HepG2 (cell line): Measurements from ENCODE around the gene NOXO1. TPM values are rescaled to one million over a fixed set of nuclear protein-coding genes. Genes with fewer than 3 reads are reported as not detected.

Experiments
- DMAP1 ChIP-seq: IDR thresholded peaks from 2 replicates; pipeline ENCODE4 v1.6.1; 2016
- ELF3 ChIP-seq: IDR thresholded peaks from 2 replicates; pipeline ENCODE4 v1.6.1; 2016; ENCODE audit warnings: missing genetic modification reagents, missing compliant biosample characterization
- GPN1 ChIP-seq: sonication (generic); formaldehyde crosslinking; IDR thresholded peaks from 2 replicates; pipeline ENCODE4 v1.5.1; 2020; ENCODE audit warnings: missing genetic modification reagents, borderline replicate concordance
- PPARG ChIP-seq: conservative IDR thresholded peaks from 2 replicates; pipeline ENCODE4 v1.6.1; 2016; ENCODE audit warnings: missing biosample characterization, missing genetic modification reagents
- SMC3 ChIP-seq: IDR thresholded peaks from 2 replicates; pipeline ENCODE4 v1.6.1; 2011; ENCODE audit warnings: low read length, improper control_type of control experiment
- TAF1 ChIP-seq: sonication (generic); formaldehyde crosslinking; IDR thresholded peaks from 2 replicates; pipeline ENCODE4 v1.4.0; 2020; ENCODE audit warnings: missing genetic modification reagents
- TBX2 ChIP-seq: sonication (generic); formaldehyde crosslinking; IDR thresholded peaks from 2 replicates; pipeline ENCODE4 v1.5.0; 2020; ENCODE audit warnings: missing genetic modification reagents, mild to moderate bottlenecking, borderline replicate concordance
- ZNF572 ChIP-seq: sonication (generic); formaldehyde crosslinking; IDR thresholded peaks from 2 replicates; pipeline ENCODE4 v1.5.1; 2020; ENCODE audit warnings: mild to moderate bottlenecking, missing genetic modification reagents
- ZNF841 ChIP-seq: sonication (generic); formaldehyde crosslinking; IDR thresholded peaks from 2 replicates; pipeline ENCODE4 v1.8.1; 2023; ENCODE audit warnings: missing genetic modification reagents, borderline replicate concordance
- ZSCAN29 ChIP-seq: sonication (generic); formaldehyde crosslinking; conservative IDR thresholded peaks from 2 replicates; pipeline ENCODE4 v1.4.0; 2020; ENCODE audit warnings: mild to moderate bottlenecking, missing genetic modification reagents
- polyA plus RNA-seq, 8 experiments: library from polyadenylated mRNA; depleted of rRNA in 3 of 8; stranded (reverse) in 7 of 8; unstranded in 1 of 8; fragments of >200 nt; fragmentation: Illumina TruSeq in 4 of 8; extraction: Trizol in 4 of 8; gene quantifications; 2 replicates each; pipeline versions ENCODE4 v1.2.1 to v1.2.3, GENCODE V29; 2011 to 2016; ENCODE audit warnings: low read depth in 4 of 8, missing spikeins in 1 of 8, mixed read lengths in 1 of 8; ENCODE audit not compliant: insufficient read depth in 1 of 8
- total RNA-seq, 5 experiments: library from RNA; depleted of rRNA; stranded (reverse); fragments of >200 nt; fragmentation: Illumina TruSeq; extraction: Trizol; gene quantifications; 2 replicates each; pipeline ENCODE4 v1.2.3, GENCODE V29; 2016; ENCODE audit warnings: low read depth in 1 of 5
- TF ChIP-seq, protein P1 (sequence below): sonication (generic); formaldehyde crosslinking; IDR thresholded peaks from 2 replicates; pipeline ENCODE4 v1.5.1; 2020; ENCODE audit warnings: mild to moderate bottlenecking, missing genetic modification reagents, borderline replicate concordance
- TF ChIP-seq, protein P2 (sequence below): IDR thresholded peaks from 2 replicates; pipeline ENCODE4 v1.6.1; 2016; ENCODE audit warnings: missing genetic modification reagents, missing compliant biosample characterization
- TF ChIP-seq, protein P3 (sequence below): sonication (generic); formaldehyde crosslinking; IDR thresholded peaks from 2 replicates; pipeline ENCODE4 v1.4.0; 2020; ENCODE audit warnings: missing genetic modification reagents
- TF ChIP-seq, protein P4 (sequence below), 2 experiments: sonication (generic) in 1 of 2; formaldehyde crosslinking in 1 of 2; IDR thresholded peaks; 2 replicates each; pipeline versions ENCODE4 v1.5.1 to v1.6.1; 2011 to 2020; ENCODE audit warnings: borderline replicate concordance in 1 of 2, low read depth in 1 of 2, low read length in 1 of 2, mild to moderate bottlenecking in 1 of 2, missing genetic modification reagents in 1 of 2, moderate library complexity in 1 of 2
- TF ChIP-seq, protein P5 (sequence below): sonication (generic); formaldehyde crosslinking; IDR thresholded peaks from 2 replicates; pipeline ENCODE4 v1.8.0; 2022; ENCODE audit warnings: mild to moderate bottlenecking, missing genetic modification reagents

Gene NOXO1
- total and polyA plus RNA-seq, 2 of the 13 experiments (the other 11 are each of a cell fraction or from before 2014, with no cell fraction given): 0.69 to 1.4 TPM

DNA sequence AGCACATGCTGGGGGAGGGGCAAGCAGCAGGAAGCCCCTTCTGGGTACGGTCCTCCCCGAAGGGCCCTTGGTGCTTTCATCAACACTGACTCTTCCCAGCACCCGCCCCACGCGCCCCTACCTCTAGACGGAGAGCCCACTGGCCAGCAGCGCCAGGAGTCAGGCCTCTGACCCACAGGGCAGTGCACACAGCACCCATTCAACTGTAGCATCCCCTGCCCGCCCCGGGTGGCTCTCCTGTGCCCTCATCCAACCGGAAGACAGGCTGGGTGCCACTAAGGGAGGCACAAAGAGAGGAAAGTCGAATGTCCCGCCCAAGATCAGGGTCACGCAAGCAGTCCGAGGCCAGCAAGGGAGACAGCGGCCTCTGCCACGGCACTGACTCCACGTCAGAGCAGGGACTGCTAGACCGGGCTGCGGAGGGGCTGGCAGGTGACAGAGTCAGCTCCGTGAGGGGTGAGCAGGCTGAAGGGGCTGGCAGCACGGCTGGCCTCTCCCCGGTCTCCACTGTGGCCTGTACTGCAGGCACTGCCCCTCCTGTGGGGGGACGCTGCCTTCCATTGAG lies 48.1 kb downstream of the NOXO1 start (continued):
- TF ChIP-seq, protein P1, sequence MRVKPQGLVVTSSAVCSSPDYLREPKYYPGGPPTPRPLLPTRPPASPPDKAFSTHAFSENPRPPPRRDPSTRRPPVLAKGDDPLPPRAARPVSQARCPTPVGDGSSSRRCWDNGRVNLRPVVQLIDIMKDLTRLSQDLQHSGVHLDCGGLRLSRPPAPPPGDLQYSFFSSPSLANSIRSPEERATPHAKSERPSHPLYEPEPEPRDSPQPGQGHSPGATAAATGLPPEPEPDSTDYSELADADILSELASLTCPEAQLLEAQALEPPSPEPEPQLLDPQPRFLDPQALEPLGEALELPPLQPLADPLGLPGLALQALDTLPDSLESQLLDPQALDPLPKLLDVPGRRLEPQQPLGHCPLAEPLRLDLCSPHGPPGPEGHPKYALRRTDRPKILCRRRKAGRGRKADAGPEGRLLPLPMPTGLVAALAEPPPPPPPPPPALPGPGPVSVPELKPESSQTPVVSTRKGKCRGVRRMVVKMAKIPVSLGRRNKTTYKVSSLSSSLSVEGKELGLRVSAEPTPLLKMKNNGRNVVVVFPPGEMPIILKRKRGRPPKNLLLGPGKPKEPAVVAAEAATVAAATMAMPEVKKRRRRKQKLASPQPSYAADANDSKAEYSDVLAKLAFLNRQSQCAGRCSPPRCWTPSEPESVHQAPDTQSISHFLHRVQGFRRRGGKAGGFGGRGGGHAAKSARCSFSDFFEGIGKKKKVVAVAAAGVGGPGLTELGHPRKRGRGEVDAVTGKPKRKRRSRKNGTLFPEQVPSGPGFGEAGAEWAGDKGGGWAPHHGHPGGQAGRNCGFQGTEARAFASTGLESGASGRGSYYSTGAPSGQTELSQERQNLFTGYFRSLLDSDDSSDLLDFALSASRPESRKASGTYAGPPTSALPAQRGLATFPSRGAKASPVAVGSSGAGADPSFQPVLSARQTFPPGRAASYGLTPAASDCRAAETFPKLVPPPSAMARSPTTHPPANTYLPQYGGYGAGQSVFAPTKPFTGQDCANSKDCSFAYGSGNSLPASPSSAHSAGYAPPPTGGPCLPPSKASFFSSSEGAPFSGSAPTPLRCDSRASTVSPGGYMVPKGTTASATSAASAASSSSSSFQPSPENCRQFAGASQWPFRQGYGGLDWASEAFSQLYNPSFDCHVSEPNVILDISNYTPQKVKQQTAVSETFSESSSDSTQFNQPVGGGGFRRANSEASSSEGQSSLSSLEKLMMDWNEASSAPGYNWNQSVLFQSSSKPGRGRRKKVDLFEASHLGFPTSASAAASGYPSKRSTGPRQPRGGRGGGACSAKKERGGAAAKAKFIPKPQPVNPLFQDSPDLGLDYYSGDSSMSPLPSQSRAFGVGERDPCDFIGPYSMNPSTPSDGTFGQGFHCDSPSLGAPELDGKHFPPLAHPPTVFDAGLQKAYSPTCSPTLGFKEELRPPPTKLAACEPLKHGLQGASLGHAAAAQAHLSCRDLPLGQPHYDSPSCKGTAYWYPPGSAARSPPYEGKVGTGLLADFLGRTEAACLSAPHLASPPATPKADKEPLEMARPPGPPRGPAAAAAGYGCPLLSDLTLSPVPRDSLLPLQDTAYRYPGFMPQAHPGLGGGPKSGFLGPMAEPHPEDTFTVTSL (CRISPR knock-in tag): no peak
- TF ChIP-seq, protein P2, sequence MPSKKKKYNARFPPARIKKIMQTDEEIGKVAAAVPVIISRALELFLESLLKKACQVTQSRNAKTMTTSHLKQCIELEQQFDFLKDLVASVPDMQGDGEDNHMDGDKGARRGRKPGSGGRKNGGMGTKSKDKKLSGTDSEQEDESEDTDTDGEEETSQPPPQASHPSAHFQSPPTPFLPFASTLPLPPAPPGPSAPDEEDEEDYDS (CRISPR knock-in tag): no peak
- no peak for TF ChIP-seq TAF1 (CRISPR knock-in tag)
- TF ChIP-seq, protein P3, sequence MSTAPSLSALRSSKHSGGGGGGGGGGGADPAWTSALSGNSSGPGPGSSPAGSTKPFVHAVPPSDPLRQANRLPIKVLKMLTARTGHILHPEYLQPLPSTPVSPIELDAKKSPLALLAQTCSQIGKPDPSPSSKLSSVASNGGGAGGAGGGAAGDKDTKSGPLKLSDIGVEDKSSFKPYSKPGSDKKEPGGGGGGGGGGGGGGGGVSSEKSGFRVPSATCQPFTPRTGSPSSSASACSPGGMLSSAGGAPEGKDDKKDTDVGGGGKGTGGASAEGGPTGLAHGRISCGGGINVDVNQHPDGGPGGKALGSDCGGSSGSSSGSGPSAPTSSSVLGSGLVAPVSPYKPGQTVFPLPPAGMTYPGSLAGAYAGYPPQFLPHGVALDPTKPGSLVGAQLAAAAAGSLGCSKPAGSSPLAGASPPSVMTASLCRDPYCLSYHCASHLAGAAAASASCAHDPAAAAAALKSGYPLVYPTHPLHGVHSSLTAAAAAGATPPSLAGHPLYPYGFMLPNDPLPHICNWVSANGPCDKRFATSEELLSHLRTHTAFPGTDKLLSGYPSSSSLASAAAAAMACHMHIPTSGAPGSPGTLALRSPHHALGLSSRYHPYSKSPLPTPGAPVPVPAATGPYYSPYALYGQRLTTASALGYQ (CRISPR knock-in tag): no peak
- TF ChIP-seq, protein P4, sequence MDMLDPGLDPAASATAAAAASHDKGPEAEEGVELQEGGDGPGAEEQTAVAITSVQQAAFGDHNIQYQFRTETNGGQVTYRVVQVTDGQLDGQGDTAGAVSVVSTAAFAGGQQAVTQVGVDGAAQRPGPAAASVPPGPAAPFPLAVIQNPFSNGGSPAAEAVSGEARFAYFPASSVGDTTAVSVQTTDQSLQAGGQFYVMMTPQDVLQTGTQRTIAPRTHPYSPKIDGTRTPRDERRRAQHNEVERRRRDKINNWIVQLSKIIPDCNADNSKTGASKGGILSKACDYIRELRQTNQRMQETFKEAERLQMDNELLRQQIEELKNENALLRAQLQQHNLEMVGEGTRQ (IDR thresholded peaks at IDR 0.05; ENCODE audit: low read depth, low read length): no peak
- TF ChIP-seq, protein P4 (CRISPR knock-in tag; IDR thresholded peaks at IDR 0.05; ENCODE audit: borderline replicate concordance): no peak
- TF ChIP-seq TBX2 (CRISPR knock-in tag): no peak
- TF ChIP-seq ELF3 (CRISPR knock-in tag): no peak
- TF ChIP-seq ZNF572 (CRISPR knock-in tag): no peak; the same call in 1 of the 2 replicates
- no peak for TF ChIP-seq PPARG (CRISPR knock-in tag)
- TF ChIP-seq, protein P5, sequence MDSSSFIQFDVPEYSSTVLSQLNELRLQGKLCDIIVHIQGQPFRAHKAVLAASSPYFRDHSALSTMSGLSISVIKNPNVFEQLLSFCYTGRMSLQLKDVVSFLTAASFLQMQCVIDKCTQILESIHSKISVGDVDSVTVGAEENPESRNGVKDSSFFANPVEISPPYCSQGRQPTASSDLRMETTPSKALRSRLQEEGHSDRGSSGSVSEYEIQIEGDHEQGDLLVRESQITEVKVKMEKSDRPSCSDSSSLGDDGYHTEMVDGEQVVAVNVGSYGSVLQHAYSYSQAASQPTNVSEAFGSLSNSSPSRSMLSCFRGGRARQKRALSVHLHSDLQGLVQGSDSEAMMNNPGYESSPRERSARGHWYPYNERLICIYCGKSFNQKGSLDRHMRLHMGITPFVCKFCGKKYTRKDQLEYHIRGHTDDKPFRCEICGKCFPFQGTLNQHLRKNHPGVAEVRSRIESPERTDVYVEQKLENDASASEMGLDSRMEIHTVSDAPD: no peak
- no peak for TF ChIP-seq ZSCAN29 (CRISPR knock-in tag)
- TF ChIP-seq DMAP1 (CRISPR knock-in tag): no peak
- TF ChIP-seq SMC3: no peak
- TF ChIP-seq GPN1 (CRISPR knock-in tag): no peak
- no peak for TF ChIP-seq ZNF841 (CRISPR knock-in tag)
